ENCODE measurements around the gene CAVIN1.

The CAVIN1 gene

GRCh38 chr17:42408061-42408460 lies 15.0 kb downstream of the CAVIN1 start:
- TF ChIP-seq, protein P1, sequence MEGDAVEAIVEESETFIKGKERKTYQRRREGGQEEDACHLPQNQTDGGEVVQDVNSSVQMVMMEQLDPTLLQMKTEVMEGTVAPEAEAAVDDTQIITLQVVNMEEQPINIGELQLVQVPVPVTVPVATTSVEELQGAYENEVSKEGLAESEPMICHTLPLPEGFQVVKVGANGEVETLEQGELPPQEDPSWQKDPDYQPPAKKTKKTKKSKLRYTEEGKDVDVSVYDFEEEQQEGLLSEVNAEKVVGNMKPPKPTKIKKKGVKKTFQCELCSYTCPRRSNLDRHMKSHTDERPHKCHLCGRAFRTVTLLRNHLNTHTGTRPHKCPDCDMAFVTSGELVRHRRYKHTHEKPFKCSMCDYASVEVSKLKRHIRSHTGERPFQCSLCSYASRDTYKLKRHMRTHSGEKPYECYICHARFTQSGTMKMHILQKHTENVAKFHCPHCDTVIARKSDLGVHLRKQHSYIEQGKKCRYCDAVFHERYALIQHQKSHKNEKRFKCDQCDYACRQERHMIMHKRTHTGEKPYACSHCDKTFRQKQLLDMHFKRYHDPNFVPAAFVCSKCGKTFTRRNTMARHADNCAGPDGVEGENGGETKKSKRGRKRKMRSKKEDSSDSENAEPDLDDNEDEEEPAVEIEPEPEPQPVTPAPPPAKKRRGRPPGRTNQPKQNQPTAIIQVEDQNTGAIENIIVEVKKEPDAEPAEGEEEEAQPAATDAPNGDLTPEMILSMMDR (IDR thresholded peaks at IDR 0.05), result no peak
- Histone ChIP-seq H3K27ac (peak overlapping the region; percentile 81 to 93), H3K4me3 (peak overlapping the region; percentile 35)
- no peak for DNase-seq (ENCODE audit: low spot score)

DNA sequence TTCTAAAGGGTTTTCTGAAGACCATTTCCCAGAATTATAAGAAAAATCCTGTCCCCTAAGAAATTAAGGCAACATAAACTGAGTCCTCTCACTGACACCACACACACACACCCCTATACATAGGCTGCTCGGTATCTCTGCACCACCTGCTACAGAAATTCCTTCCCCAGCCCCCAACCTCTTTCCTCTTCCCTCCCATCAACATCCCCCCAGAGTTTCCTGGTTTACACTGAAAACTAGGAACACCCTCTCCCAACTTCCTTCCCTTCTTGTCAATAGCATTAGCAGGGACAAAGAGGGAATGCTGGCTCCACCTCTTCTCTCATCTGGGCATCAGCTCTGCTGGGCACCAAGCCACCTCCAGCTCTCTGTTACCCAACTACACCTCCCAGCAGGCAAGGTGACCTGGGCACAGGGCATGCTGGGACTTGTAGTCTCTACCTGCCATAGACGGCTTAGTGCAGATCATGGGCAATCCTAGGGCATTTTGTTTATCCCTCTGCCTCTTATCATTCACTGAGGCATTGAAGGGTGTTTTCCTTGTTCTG lies 15.7 kb downstream of the CAVIN1 start:
- peak overlapping the region; percentile 81 to 93 for H3K27ac ChIP-seq
- DNase-seq (ENCODE audit: low spot score), result peak; percentile 90
- peak overlapping the region; percentile 35 for H3K4me3 ChIP-seq
- TF ChIP-seq, protein P1 (IDR thresholded peaks at IDR 0.05), result no peak

- DNase-seq (ENCODE audit: low spot score), result no peak
- TF ChIP-seq, protein P1 (IDR thresholded peaks at IDR 0.05), result no peak
- H3K4me3 ChIP-seq, result peak overlapping the region; percentile 37
- peak overlapping the region; percentile 81 to 93 for H3K27ac ChIP-seq
Measured at GRCh38 chr17:42406615-42407288, 16.3 kb downstream of the CAVIN1 start.

GRCh38 chr17:42405963-42406495 lies 17.0 kb downstream of the CAVIN1 start:
- TF ChIP-seq, protein P1 (IDR thresholded peaks at IDR 0.05), result peak; percentile 74
- H3K27ac ChIP-seq, result peak overlapping the region; percentile 81 to 93
- peak overlapping the region; percentile 37 for H3K4me3 ChIP-seq
- DNase-seq (ENCODE audit: low spot score), result peak; percentile 88

GRCh38 chr17:42405076-42405475 lies 18.0 kb downstream of the CAVIN1 start:
- no peak for DNase-seq (ENCODE audit: low spot score)
- TF ChIP-seq, protein P1 (IDR thresholded peaks at IDR 0.05), result no peak
- Histone ChIP-seq H3K27ac (peak overlapping the region in 1 of 2 donors; percentile 41), H3K4me3 (no peak overlapping the region)

GRCh38 chr17:42404326-42405055 lies 18.6 kb downstream of the CAVIN1 start:
- Histone ChIP-seq H3K4me3 (no peak overlapping the region), H3K27ac (peak overlapping the region; percentile 24 to 62)
- TF ChIP-seq, protein P1 (IDR thresholded peaks at IDR 0.05), result no peak
- no peak for DNase-seq (ENCODE audit: low spot score)

Measured in coronary artery (tissue), 2 donors.